ENCODE measurements around the gene CCDC88A. TPM values are rescaled to one million over a fixed set of nuclear protein-coding genes. Genes with fewer than 3 reads are reported as not detected.

Gene CCDC88A
- total and polyA plus RNA-seq, 2 experiments from 2014 or later = 144 to 169 TPM

DNA sequence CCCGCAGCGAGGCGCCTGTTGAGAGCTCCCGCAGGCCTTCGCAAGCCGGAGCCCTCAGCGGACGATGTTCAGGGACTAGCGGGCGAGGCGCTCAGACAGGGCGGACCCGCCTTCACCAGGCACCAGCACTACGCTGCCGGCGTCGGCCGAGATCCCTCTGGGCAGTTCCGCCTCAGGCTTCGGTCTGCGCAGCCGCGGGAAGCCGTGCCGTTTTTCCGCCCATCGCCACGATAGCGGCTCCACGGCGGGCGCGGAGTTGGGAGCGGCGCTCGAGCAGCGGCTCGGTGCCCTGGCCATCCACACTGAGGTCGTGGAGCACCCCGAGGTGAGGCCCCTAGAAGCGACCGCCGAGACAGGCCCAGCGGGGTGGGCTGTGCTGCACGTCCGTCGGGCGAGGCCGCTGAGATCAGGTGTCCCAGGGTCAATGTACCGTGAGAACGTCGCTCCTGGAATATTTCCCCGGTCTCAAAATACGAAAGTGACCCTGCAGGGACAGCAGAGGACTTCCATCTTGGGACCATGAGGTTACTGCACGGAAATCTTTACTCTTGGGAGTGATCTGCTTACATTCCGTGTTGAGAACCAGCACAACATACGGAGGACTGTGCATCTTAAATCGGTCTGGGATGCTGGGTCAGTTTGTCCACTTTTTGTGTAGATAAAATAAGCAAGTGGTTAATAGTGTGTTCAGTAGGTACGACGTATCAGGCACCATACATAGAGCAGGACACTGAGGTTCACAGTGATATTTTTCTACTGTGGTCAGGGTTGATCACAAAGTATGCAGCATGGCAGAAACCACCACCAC is 137.3 kb downstream of the CCDC88A start:
- Histone ChIP-seq H3K27me3 (ENCODE audit: insufficient read depth) (no peaks in the 10 kb centered on the region), H2AFZ (peak overlapping the region; percentile 64; the same call in 1 of the 2 replicates), H3K27ac (ENCODE audit: low read depth) (peak overlapping the region; percentile 96), H3K79me2 (replicated peaks; ENCODE audit: insufficient read depth) (peaks cover 7% of the 10 kb centered on the region), H4K20me1 (replicated peaks; ENCODE audit: insufficient read depth) (no peaks in the 10 kb centered on the region), H3K36me3 (ENCODE audit: insufficient read depth) (no peaks in the 10 kb centered on the region), H3K9me2 (ENCODE audit: insufficient read depth) (no peaks in the 10 kb centered on the region), H3K4me1 (ENCODE audit: insufficient read depth) (peaks cover 34% of the 10 kb centered on the region), H3K4me2 (peak overlapping the region; percentile 81), H3K4me3 (peak overlapping the region; percentile 65), H3F3A (replicated peaks; ENCODE audit: low read depth) (peaks cover 23% of the 10 kb centered on the region)
- H3K4me3 Mint-ChIP-seq = peak overlapping the region; percentile 78
- H3K27ac Mint-ChIP-seq = peak overlapping the region; percentile 87
- H3K4me1 Mint-ChIP-seq = peaks cover 32% of the 10 kb centered on the region
- peaks cover 16% of the 10 kb centered on the region for H3K27me3 Mint-ChIP-seq (ENCODE audit: insufficient read depth, low read depth, poor library complexity)
- DNase-seq (ENCODE audit: low spot score) = peak; percentile 87
- ATAC-seq = peak; percentile 92
- TF ChIP-seq NANOG (IDR thresholded peaks at IDR 0.05; ENCODE audit: borderline replicate concordance) = no peak
- TF ChIP-seq, protein P1, sequence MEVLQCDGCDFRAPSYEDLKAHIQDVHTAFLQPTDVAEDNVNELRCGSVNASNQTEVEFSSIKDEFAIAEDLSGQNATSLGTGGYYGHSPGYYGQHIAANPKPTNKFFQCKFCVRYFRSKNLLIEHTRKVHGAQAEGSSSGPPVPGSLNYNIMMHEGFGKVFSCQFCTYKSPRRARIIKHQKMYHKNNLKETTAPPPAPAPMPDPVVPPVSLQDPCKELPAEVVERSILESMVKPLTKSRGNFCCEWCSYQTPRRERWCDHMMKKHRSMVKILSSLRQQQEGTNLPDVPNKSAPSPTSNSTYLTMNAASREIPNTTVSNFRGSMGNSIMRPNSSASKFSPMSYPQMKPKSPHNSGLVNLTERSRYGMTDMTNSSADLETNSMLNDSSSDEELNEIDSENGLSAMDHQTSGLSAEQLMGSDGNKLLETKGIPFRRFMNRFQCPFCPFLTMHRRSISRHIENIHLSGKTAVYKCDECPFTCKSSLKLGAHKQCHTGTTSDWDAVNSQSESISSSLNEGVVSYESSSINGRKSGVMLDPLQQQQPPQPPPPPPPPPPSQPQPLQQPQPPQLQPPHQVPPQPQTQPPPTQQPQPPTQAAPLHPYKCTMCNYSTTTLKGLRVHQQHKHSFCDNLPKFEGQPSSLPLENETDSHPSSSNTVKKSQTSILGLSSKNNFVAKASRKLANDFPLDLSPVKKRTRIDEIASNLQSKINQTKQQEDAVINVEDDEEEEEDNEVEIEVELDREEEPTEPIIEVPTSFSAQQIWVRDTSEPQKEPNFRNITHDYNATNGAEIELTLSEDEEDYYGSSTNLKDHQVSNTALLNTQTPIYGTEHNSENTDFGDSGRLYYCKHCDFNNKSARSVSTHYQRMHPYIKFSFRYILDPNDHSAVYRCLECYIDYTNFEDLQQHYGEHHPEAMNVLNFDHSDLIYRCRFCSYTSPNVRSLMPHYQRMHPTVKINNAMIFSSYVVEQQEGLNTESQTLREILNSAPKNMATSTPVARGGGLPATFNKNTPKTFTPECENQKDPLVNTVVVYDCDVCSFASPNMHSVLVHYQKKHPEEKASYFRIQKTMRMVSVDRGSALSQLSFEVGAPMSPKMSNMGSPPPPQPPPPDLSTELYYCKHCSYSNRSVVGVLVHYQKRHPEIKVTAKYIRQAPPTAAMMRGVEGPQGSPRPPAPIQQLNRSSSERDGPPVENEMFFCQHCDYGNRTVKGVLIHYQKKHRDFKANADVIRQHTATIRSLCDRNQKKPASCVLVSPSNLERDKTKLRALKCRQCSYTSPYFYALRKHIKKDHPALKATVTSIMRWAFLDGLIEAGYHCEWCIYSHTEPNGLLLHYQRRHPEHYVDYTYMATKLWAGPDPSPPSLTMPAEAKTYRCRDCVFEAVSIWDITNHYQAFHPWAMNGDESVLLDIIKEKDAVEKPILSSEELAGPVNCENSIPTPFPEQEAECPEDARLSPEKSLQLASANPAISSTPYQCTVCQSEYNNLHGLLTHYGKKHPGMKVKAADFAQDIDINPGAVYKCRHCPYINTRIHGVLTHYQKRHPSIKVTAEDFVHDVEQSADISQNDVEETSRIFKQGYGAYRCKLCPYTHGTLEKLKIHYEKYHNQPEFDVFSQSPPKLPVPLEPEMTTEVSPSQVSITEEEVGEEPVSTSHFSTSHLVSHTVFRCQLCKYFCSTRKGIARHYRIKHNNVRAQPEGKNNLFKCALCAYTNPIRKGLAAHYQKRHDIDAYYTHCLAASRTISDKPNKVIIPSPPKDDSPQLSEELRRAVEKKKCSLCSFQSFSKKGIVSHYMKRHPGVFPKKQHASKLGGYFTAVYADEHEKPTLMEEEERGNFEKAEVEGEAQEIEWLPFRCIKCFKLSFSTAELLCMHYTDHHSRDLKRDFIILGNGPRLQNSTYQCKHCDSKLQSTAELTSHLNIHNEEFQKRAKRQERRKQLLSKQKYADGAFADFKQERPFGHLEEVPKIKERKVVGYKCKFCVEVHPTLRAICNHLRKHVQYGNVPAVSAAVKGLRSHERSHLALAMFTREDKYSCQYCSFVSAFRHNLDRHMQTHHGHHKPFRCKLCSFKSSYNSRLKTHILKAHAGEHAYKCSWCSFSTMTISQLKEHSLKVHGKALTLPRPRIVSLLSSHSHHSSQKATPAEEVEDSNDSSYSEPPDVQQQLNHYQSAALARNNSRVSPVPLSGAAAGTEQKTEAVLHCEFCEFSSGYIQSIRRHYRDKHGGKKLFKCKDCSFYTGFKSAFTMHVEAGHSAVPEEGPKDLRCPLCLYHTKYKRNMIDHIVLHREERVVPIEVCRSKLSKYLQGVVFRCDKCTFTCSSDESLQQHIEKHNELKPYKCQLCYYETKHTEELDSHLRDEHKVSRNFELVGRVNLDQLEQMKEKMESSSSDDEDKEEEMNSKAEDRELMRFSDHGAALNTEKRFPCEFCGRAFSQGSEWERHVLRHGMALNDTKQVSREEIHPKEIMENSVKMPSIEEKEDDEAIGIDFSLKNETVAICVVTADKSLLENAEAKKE (CRISPR knock-in tag; IDR thresholded peaks at IDR 0.05) = no peak
- TF ChIP-seq POLR2AphosphoS5 (IDR thresholded peaks at IDR 0.05; ENCODE audit: low read depth) = peak; percentile 80
- TF ChIP-seq, protein P2, sequence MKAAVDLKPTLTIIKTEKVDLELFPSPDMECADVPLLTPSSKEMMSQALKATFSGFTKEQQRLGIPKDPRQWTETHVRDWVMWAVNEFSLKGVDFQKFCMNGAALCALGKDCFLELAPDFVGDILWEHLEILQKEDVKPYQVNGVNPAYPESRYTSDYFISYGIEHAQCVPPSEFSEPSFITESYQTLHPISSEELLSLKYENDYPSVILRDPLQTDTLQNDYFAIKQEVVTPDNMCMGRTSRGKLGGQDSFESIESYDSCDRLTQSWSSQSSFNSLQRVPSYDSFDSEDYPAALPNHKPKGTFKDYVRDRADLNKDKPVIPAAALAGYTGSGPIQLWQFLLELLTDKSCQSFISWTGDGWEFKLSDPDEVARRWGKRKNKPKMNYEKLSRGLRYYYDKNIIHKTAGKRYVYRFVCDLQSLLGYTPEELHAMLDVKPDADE (IDR thresholded peaks at IDR 0.05) = no peak; the same call in 1 of the 2 replicates
- TF ChIP-seq CREB1 (CRISPR knock-in tag; IDR thresholded peaks at IDR 0.05; ENCODE audit: low read depth) = peak; percentile 40; the same call in 1 of the 2 replicates
- TF ChIP-seq EZH2phosphoT487 (IDR thresholded peaks at IDR 0.05; ENCODE audit: unreplicated experiment) = no peak
- TF ChIP-seq EZH2 (IDR thresholded peaks at IDR 0.05; ENCODE audit: low read depth, unreplicated experiment) = no peak
- TF ChIP-seq, protein P3, sequence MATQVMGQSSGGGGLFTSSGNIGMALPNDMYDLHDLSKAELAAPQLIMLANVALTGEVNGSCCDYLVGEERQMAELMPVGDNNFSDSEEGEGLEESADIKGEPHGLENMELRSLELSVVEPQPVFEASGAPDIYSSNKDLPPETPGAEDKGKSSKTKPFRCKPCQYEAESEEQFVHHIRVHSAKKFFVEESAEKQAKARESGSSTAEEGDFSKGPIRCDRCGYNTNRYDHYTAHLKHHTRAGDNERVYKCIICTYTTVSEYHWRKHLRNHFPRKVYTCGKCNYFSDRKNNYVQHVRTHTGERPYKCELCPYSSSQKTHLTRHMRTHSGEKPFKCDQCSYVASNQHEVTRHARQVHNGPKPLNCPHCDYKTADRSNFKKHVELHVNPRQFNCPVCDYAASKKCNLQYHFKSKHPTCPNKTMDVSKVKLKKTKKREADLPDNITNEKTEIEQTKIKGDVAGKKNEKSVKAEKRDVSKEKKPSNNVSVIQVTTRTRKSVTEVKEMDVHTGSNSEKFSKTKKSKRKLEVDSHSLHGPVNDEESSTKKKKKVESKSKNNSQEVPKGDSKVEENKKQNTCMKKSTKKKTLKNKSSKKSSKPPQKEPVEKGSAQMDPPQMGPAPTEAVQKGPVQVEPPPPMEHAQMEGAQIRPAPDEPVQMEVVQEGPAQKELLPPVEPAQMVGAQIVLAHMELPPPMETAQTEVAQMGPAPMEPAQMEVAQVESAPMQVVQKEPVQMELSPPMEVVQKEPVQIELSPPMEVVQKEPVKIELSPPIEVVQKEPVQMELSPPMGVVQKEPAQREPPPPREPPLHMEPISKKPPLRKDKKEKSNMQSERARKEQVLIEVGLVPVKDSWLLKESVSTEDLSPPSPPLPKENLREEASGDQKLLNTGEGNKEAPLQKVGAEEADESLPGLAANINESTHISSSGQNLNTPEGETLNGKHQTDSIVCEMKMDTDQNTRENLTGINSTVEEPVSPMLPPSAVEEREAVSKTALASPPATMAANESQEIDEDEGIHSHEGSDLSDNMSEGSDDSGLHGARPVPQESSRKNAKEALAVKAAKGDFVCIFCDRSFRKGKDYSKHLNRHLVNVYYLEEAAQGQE (IDR thresholded peaks at IDR 0.05; ENCODE audit: unreplicated experiment) = no peak
- TF ChIP-seq, protein P4, sequence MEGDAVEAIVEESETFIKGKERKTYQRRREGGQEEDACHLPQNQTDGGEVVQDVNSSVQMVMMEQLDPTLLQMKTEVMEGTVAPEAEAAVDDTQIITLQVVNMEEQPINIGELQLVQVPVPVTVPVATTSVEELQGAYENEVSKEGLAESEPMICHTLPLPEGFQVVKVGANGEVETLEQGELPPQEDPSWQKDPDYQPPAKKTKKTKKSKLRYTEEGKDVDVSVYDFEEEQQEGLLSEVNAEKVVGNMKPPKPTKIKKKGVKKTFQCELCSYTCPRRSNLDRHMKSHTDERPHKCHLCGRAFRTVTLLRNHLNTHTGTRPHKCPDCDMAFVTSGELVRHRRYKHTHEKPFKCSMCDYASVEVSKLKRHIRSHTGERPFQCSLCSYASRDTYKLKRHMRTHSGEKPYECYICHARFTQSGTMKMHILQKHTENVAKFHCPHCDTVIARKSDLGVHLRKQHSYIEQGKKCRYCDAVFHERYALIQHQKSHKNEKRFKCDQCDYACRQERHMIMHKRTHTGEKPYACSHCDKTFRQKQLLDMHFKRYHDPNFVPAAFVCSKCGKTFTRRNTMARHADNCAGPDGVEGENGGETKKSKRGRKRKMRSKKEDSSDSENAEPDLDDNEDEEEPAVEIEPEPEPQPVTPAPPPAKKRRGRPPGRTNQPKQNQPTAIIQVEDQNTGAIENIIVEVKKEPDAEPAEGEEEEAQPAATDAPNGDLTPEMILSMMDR (conservative IDR thresholded peaks at IDR 0.05; ENCODE audit: low read depth in 2 of 2) = no peak
- no peak for TF ChIP-seq ZNF331 (CRISPR knock-in tag; IDR thresholded peaks at IDR 0.05; ENCODE audit: low read depth)
- no peak for TF ChIP-seq JUNB (IDR thresholded peaks at IDR 0.05; ENCODE audit: unreplicated experiment)
- TF ChIP-seq ZNF114 (CRISPR knock-in tag; IDR thresholded peaks at IDR 0.05) = no peak
- no peak for TF ChIP-seq STAT1 (IDR thresholded peaks at IDR 0.05; ENCODE audit: unreplicated experiment)
- peaks cover 6% of the 10 kb centered on the region; the same call in 2 of the 3 replicates for H3K36me3 Mint-ChIP-seq (ENCODE audit: low read depth)
- H3K9me3 Mint-ChIP-seq = no peaks in the 10 kb centered on the region
